Dermis blood vessel endothelial cell (primary cell): ENCODE data around the gene PARK7. TPM values are rescaled to one million over a fixed set of nuclear protein-coding genes. Genes with fewer than 3 reads are reported as not detected.
"Not testable (repeated sequence)": the region's sequence is repeated elsewhere in the genome, so short reads cannot be mapped to it uniquely, and the experiment has no call there.

ENCODE experiments used
- DNase-seq: peaks from one replicate; pipeline ENCODE4 v3.0.0; 2010
- total RNA-seq: library from RNA; depleted of rRNA; stranded (reverse); fragments of >200 nt; gene quantifications from 2 replicates; pipeline ENCODE4 v1.2.3, GENCODE V29; 2014

Gene PARK7
- total RNA-seq, 1 donor from 2014 or later: 230 TPM

DNA sequence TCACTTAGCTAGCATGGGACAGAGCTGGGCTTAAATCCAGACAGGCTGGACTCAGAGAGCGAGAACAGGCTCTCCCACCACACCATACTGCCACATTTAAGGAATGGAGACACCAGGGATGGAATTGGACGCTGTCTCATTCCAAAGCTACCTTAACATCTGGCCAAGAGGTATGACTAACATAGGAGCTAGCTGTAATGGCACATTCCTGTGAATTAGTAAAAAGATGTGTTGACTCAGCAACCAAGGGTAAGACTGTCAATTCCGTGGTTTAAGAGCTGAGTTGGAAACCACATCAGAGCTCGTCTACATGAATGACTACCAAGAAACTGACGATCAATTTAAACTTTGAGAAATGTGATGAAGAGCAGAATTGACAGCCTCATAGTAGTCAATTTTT lies 12.6 kb upstream of the PARK7 start:
- no peak for DNase-seq

DNA sequence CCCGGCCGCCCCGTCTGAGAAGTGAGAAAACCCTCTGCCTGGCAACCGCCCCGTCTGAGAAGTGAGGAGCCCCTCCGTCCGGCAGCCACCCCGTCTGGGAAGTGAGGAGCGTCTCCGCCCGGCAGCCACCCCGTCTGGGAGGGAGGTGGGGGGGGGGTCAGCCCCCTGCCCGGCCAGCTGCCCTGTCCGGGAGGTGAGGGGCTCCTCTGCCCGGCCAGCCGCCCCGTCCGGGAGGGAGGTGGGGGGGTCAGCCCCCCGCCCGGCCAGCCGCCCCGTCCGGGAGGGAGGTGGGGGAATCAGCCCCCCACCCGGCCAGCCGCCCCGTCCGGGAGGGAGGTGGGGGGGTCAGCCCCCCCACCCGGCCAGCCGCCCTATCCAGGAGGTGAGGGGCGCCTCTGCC lies 8.7 kb upstream of the PARK7 start:
- DNase-seq: not testable (repeated sequence)

DNA sequence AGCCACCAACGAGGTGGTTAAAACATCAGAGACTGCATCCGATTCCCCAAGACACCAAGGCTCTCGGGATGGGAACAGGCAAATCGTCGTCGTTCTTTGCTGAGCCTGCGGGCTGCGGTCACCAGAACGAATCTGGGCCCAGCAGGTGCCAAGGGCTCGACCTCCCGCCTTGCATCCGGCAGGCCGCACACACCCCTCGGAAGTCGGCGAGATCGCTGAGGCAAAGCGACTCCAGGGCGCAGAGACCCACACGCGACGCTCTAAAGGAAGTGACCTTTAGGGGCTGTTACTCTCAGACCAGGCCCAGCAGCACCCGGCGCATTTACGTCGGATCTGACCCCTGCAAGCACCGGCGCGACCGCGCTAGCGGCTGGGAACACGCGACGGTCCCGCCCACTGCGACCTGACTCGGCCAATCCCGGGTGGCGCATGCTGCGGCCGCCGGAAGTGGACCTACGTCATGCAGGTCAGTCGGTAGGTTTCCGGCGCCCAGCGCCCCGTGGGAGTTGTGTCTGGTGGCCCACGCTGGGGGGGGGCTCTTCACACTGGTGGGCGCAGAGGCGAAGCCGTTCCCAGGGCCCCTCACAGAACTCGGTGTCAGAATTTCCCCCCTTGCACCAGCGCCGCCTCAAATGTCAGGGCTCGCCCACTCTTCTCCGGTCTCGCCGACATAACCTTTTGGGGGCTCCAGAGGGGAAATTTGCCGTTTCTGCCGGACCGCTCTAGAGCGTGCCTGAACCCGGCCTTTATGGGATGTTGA lies 7.5 kb upstream of the PARK7 start:
- peak; percentile 93 for DNase-seq

DNA sequence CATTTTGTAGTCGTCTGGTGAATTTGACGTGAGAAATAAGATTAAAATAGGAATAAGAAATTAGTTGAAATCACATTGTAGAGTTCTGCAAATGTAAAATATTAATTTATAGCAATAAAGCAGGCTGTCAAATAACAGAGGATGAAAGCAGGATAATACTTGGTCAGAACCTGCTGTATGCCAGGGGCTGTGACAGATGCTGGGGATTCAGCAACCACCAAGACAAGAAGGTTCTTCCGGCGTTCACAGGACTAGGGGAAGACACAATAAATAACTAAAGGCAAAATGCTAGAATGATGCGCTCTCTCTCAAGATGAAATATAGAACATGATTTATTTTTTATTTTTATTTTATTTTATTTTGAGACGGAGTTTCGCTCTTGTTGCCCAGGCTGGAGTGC lies 6.8 kb upstream of the PARK7 start:
- no peak for DNase-seq

DNA sequence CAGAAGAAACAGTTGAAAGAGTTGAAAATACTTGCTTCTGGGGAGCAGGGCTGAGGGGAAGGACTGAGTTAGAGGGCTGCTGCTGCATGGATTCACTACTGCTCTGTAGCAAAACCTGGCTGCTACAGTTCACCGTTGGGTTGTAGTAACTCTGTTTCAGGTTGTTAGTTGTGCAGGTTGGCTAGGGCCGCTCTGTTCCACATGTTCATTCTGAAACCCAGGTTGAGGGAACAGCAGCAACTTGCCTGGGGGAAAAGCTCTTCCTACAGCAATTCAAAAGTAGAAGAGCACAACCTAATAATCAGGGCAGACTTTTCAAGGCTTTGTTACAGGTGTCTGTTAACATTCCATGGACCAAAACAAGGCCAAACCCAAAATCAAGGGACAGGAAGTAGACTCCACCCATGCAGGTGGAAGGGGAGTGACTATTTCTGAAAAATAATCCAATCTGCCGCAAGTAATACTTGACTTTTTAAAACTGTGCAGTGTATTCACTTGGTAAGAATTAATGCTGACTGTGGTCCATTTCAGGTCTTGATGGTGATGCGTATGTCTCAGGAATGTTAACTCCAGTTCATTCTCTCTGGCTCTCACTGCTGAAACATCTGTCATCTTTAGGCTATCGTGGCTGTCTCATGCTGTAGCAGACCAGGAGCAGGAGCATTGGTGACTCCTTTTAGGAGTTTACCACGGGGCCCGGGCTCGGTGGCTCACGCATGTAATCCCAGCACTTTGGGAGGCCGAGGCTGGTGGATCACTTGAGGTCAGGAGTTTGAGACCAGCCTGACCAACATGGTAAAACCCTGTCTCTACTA lies 5.1 kb upstream of the PARK7 start:
- DNase-seq: no peak

DNA sequence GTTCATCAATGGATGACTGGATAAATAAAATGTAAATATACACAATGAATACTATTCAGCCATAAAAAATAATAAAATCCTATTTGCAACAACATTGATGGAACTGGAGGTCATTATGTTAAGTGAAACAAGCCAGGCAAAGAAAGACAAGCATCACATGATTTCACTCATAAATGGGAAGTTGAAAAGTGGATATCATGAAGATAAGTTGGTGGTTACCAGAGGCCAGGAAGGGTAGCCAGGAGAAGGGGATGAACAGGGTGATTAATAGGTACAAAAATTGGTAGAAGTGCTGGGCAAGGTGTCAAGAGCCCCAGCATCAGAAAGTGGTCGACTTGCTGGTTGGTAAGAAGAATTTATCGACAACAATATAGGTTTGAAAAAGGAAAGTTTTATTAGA lies 1.3 kb upstream of the PARK7 start:
- DNase-seq: no peak

DNA sequence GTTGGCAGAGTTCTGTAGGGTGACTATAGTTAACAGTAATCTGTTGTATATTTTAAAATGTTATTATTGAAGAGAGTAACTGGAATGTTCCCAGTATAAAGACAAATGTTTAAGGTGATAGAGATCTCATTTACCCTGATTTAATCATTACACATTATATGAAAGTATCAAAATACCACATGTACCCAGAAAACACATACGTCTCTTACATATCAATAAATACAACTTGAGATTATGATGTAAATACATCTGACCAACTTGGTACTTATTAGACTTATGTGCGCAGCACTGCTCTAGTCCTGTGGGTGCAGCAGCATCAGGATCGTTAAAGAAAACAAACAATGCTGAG lies 670 bp upstream of the PARK7 start:
- no peak for DNase-seq

DNA sequence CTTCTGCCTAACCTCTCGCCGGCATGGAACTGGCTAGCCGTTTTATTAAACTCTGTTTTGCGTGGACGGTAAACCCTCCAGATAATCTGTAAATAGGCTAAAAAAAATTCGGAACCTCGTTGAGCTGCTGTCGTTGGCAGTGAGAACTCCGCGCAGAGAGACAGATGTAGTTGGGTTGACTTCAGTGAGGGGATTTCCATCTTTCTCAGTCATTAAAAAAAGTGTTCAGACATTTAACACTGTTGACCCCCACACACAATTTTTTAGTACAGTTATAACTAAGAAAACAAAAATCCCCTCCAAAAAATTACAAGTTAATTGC lies 464 bp downstream of the PARK7 start:
- DNase-seq: no peak

DNA sequence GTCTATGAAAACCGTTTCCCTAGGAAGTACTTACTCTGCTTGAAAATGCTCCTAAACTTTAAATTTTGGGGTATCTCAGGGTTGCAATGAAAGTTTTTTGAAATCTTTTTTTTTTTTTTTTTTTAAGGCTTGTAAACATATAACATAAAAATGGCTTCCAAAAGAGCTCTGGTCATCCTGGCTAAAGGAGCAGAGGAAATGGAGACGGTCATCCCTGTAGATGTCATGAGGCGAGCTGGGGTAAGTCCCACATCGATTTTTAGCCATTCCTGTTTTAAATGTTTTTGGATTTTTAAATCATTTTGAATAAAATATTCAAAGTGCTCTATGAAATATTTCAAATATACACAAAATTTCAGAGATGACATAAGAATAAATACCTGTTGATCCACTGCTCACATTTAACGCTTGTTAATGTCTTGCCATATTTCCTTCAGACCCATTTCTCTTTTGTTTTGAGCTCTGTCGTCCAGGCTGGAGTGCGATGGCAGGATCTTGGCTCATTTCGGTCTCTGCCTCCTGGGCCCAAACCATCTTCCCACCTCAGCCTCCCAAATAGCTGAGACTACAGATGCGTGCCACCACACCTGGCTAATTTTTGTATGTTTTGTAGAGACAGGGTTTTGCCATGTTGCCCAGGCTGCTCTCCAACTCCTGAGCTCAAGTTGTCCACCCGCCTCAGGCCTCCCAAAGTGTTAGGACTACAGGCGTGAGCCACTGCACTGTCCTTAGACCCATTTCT lies 1.3 kb downstream of the PARK7 start:
- DNase-seq: no peak

DNA sequence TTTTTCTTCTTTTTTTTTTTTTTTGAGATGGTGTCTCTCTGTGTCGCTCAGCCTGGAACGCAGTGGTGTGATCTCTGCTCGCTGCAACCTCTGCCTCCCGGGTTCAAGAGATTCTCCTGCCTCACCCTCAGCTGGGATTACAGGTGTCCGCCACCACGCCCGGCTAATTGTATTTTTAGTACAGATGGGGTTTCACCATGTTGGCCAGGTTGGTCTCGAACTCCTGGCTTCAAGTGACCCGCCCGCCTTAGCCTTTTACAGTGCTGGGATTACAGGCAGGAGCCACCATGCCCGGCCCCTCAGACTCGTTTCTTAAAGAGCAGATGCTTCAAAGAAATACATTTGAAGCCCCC lies 1.8 kb downstream of the PARK7 start:
- not testable (repeated sequence) for DNase-seq

DNA sequence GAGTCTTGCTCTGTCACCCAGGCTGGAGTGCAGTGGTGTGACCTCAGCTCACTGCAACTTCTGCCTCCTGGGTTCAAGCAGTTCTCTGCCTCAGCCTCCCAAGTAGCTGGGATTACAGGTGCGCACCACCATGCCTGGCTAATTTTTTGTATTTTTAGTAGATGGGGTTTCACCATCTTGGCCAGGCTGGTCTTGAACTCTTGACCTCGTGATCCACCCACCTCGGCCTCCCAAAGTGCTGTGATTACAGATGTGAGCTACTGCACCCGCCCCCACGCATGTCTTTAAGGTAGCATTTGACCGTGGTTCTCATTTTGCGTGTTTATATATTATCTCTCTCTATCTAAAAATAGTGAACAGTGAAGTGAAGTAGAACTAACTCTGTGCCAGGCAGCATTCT lies 2.3 kb downstream of the PARK7 start:
- DNase-seq: not testable (repeated sequence)

DNA sequence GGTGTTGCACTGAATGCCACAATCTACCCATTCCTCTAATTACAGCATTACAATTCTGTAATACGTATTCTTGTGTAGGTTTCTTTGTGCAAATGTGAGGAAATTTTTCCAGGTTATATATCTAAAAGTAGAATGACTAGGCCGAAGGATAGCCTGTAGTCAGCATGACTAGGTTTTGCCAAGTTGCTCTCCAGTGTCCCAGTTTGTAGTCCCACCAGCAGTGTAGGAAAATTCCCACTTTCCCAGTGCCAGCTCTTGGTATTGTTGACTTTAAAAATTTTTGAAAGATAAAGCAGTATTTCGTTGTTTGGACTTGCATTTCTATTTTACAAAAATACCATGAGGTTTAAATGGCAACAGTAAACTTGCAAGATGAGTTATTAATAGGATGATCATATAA lies 3.0 kb downstream of the PARK7 start:
- DNase-seq: no peak

DNA sequence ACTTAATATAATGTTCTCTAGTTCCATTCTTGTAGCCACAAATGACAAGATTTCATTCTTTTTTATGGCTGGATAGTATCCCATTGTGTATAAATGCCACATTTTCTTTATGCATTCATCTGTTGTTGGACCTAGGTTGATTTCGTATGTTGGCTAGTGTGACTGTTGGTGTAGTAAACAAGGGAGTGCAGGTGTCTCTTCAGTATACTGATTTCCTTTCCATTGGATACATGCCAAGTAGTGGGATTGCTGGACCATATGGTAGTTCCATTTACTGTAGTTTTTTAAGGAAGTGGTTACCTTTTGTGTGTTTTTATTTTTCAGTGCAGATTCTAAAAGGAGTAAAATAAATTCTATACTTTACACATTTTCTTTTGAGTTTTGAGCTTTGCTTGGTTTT lies 5.7 kb downstream of the PARK7 start:
- DNase-seq: peak; percentile 41

DNA sequence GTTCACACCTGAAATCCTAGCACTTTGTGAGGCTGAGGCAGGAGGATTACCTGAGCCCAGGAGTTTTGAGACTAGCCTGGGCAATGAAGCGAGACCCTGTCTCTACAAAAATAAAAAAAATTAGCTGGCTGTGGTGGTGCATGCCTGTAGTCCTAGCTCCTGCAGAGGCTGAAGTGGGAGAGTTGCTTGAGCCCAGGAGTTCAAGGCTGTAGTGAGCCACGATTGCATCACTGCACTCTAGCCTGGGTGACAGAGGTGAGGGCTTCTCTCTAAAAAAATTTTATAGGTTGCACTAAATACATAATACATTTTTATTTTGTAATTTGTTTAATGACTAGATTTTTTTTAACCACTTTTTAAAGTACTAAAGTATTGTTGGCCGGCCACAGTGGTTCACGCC lies 6.1 kb downstream of the PARK7 start:
- no peak for DNase-seq

DNA sequence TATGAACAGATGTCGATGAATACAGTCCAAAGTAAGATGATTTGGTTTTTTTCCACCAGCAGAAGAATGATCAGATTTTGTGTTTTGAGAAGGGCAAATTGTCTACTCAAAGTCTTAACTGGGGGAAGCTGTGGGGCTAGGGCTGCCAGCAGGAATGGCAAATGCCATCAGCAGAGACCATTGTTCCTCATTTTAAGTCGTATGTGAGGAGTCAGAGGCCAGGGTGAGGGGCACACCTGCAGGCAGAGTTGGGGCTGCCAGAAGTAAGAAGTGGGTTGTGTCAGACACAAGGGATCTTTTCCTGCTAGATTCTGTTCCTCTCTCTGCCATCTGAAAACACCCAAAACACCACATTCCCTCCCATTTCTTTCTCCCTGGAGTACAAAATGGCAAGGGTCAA lies 8.7 kb downstream of the PARK7 start:
- DNase-seq: no peak

DNA sequence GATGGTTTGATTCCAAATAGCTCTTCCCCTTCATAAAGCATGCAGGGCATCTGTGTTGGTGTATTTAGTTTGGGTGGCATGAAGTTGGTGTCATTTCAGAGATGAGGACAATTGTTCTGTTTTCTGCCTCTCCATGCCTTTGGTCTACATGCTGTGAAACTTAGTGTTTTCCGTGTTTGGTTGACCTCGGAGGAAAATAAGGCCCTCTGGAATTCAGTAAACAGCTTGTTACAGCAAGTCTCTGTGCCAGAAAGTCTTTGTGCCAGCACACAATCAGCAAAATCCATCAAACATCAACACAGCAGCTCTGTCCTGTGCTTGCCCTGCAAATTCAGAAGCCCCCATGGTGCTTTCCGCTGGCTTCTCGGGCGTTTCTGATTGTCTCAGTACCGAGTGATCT lies 9.5 kb downstream of the PARK7 start:
- DNase-seq: no peak

DNA sequence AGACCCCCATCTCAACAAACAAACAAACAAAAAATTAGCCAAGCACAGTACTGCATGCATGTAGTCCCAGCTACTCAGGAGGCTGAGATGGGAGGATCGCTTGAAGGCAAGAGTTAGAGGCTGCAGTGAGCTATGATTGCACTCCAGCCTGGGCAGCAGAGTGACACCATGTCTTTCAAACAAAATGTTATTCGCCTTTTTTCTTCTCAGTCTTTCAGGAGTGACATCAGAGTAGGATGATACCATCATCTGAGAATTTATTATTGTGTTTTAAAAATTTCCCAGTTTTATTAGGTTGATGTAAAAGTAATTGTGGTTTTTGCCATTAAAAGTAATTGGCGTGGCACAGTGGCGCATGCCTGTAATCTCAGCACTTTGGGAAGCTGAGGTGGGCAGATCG lies 10.8 kb downstream of the PARK7 start:
- DNase-seq: no peak

DNA sequence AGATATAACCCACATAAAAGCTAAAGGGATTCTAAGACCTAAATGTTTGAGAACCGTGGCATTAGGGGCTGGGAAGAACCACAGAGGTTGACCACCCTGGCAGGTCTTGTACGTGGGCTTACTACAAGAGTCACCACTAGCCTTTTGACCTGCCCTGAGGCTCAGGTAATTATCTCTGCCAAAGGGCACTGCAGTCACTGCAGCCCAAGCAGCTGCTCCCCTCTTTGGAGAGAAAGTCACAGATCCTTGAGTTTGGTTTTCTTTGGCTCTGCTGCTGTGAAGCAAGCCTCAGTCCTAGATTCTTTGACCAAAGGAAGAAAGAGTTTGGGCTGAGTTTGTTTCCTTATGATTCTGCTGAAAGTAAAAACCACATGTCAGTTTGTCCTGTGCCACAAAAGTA lies 11.6 kb downstream of the PARK7 start:
- DNase-seq: no peak

DNA sequence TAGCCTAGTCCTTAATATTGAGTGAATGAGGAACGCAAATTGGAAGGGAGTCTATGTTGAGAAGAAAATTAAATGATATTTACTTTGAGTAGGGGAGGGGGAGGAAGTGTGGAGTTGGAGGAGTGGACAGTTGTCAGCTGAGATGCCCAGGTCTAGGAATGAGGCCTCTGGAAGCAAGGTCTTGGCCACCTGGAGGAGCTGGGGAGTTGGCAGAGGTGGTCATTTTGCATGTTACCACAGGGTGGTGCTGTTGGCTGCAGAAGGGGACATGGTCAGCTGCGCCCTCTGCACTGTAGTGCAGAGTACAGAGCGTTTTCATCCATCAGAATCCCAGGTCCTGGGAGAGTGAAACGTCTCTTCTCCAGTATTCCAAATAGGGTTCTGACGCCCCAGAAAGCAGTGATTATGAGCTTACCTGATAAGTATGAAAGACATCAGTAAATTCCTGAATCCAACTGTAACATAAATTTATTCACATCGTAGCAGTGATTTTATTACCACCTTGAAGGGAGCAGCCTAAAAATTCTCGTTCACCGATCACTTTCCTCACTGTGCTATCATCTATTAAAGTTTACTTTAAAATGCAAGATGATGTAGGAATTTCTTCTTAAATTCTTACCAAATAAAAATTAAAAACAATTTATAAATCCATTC lies 13.8 kb downstream of the PARK7 start:
- DNase-seq: peak; percentile 91

DNA sequence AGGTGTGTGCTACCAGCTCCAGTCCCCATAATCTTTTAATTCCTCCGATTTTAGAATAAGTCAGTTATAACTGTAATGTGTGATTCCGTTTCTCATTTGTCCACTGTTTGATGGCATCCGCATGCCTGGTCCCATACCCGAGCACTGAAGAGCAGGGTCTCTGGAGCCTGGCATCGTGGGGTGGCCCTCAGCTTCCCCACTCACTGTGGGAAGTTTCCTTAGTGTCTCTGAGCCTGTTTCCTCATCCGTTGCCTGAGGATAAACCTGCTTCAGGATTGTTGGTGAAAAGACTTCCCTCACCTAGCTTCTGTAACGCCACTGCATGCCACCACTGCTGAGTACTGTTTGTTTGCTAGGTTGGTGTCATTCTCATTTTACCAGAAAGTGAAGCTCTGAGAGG lies 19.5 kb downstream of the PARK7 start:
- no peak for DNase-seq

DNA sequence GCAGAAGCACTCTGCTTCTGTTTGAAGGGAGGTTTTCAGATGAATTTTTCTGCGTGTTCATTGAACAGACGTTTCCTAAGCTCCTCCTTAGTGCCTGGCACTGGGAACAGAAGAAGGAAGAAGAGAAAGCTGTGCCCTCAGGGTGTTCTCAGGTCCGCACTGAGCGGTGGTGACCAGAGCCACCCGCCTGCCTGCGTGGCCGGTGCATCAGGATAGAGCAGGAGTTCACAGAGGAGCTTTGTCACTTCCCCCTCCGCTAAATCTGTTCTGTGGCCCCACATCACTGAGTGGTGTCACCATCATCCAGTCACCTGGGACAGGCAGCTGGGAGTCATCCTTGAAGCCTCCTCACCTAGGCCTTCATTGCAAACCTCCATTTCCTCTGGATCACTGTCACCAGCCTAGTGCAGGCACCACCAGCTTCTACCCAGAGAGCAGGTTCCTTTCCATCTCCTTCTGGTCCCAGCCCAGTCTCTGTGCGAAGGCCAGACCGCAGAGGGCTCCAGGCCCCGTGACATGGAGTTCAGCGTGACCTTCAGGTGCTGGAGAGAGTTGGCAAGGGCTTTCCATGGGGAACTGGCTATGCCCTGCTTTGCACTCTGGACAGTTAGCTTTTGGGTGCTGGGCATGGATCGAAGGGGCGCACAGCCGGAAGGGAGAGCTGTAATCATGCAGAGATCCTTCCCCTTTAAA lies 21.7 kb downstream of the PARK7 start:
- DNase-seq: no peak

DNA sequence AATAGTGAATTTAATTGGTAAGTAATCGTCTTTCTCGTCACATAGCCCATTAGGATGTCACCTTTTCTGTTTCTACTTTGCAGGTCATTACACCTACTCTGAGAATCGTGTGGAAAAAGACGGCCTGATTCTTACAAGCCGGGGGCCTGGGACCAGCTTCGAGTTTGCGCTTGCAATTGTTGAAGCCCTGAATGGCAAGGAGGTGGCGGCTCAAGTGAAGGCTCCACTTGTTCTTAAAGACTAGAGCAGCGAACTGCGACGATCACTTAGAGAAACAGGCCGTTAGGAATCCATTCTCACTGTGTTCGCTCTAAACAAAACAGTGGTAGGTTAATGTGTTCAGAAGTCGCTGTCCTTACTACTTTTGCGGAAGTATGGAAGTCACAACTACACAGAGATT lies 23.3 kb downstream of the PARK7 start:
- no peak for DNase-seq
